ENCODE measurements around the gene VSNL1.

DNA sequence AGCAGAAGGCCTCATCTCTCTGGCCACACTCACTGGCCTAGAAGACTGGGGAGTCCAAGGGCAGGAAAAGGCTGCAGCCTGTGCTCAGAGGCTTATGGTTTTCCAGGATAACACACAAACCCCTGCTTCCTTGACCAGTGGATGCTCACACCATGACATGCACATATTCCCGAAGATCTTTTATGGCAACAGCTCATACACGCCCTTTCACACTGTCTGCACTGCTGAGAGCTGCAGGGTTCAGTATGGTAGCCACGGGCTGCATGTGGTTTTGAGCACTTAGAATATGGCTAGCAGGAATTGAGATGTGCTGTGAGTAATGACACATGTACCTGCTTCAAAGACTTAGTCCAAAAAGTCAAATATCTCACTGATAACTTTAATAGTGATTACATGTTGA lies 95.8 kb downstream of the VSNL1 start:
- TF ChIP-seq, protein P1, sequence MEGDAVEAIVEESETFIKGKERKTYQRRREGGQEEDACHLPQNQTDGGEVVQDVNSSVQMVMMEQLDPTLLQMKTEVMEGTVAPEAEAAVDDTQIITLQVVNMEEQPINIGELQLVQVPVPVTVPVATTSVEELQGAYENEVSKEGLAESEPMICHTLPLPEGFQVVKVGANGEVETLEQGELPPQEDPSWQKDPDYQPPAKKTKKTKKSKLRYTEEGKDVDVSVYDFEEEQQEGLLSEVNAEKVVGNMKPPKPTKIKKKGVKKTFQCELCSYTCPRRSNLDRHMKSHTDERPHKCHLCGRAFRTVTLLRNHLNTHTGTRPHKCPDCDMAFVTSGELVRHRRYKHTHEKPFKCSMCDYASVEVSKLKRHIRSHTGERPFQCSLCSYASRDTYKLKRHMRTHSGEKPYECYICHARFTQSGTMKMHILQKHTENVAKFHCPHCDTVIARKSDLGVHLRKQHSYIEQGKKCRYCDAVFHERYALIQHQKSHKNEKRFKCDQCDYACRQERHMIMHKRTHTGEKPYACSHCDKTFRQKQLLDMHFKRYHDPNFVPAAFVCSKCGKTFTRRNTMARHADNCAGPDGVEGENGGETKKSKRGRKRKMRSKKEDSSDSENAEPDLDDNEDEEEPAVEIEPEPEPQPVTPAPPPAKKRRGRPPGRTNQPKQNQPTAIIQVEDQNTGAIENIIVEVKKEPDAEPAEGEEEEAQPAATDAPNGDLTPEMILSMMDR (conservative IDR thresholded peaks at IDR 0.05; ENCODE audit: low read length), result no peak
- TF ChIP-seq EZH2phosphoT487 (IDR thresholded peaks at IDR 0.05; ENCODE audit: borderline replicate concordance), result no peak

Data from Loucy (cell line).